ENCODE data around the gene CA9.

GRCh38 chr9:35675204-35675603 is 1.5 kb downstream of the CA9 start:
- TF ChIP-seq CTCF (IDR thresholded peaks at IDR 0.05; ENCODE audit: extremely low read depth in 1 of 2, insufficient read depth in 1 of 2, low read depth in 1 of 2, low read length in 2 of 2) = no peak
- no peak for TF ChIP-seq MAX (IDR thresholded peaks at IDR 0.05; ENCODE audit: insufficient read depth, insufficient read length)
- TF ChIP-seq POLR2A (IDR thresholded peaks at IDR 0.05; ENCODE audit: low read depth, low read length) = no peak
- TF ChIP-seq POLR2AphosphoS5 (IDR thresholded peaks at IDR 0.05; ENCODE audit: insufficient read depth, low read depth, low read length) = no peak
- TF ChIP-seq EZH2 (IDR thresholded peaks at IDR 0.05; ENCODE audit: borderline replicate concordance, low read depth, low read length, severe bottlenecking) = no peak
